MCF 10A (cell line): ENCODE measurements around the gene STXBP5. TPM values are rescaled to one million over a fixed set of nuclear protein-coding genes. Genes with fewer than 3 reads are reported as not detected.

Experiments
- BruUV-seq: library from RNA; stranded (reverse); fragments of 400-500 nt; replicated peaks from 2 replicates; lab custom pipeline; 2021; lab: Mats Ljungman, UMichigan
- CTCF ChIA-PET: fragments of 300-600 bp; sonication (Branson Sonifier 250); formaldehyde crosslinking; extraction: SDS; loops from one replicate; lab custom pipeline; 2021; ENCODE audit warnings: antibody characterized with exemption, inconsistent platforms; lab: Yijun Ruan, JAX
- POLR2A ChIA-PET: fragments of 300-600, 350-650 bp; sonication (Branson Sonifier 250); formaldehyde crosslinking; extraction: SDS; loops from one replicate; lab custom pipeline; 2020; ENCODE audit warnings: antibody characterized with exemption, inconsistent platforms; lab: Yijun Ruan, JAX
- DNase-seq: peaks from one replicate; pipeline ENCODE4 v3.0.0-alpha.2; 2018; ENCODE audit not compliant: unreplicated experiment
- H3K27ac Mint-ChIP-seq: one replicate; pipeline ENCODE4 v1.8.0; 2022; ENCODE audit warnings: mild to moderate bottlenecking, low read depth, mixed read lengths; ENCODE audit not compliant: unreplicated experiment
- H3K27me3 Mint-ChIP-seq: one replicate; pipeline ENCODE4 v1.8.0; 2022; ENCODE audit warnings: mixed read lengths; ENCODE audit not compliant: insufficient read depth, unreplicated experiment
- H3K36me3 Mint-ChIP-seq: one replicate; pipeline ENCODE4 v1.8.0; 2022; ENCODE audit warnings: mild to moderate bottlenecking, moderate library complexity, mixed read lengths; ENCODE audit not compliant: insufficient read depth, unreplicated experiment
- H3K4me1 Mint-ChIP-seq: one replicate; pipeline ENCODE4 v1.8.0; 2022; ENCODE audit warnings: mixed read lengths; ENCODE audit not compliant: insufficient read depth, unreplicated experiment
- H3K4me3 Mint-ChIP-seq: one replicate; pipeline ENCODE4 v1.8.0; 2022; ENCODE audit warnings: mild to moderate bottlenecking, moderate library complexity, mixed read lengths; ENCODE audit not compliant: unreplicated experiment
- H3K9me3 Mint-ChIP-seq: one replicate; pipeline ENCODE4 v1.8.0; 2022; ENCODE audit warnings: mixed read lengths; ENCODE audit not compliant: unreplicated experiment
- CTCF ChIP-seq: fragments of 200-600 bp; IDR thresholded peaks from one replicate; pipeline ENCODE4 v1.8.0; 2022; ENCODE audit warnings: antibody characterized with exemption, mild to moderate bottlenecking; ENCODE audit not compliant: unreplicated experiment
- intact Hi-C: fragments of 100-400 bp; cut with micrococcal nuclease; formaldehyde crosslinking; loops from 2 replicates; pipeline ENCODE4 v1.14.1; 2022
- total RNA-seq: library from RNA; stranded (reverse); gene quantifications from 2 replicates; pipeline ENCODE4 v1.2.3, GENCODE V29; 2022

The STXBP5 gene
- total RNA-seq, 1 experiment from 2014 or later: 38.5 TPM

- peak; percentile 18 for DNase-seq
- no TSS peak for BruUV-seq
- peaks cover 20% of the 10 kb centered on the region for H3K4me1 Mint-ChIP-seq
- H3K4me3 Mint-ChIP-seq: no peak overlapping the region
- H3K27ac Mint-ChIP-seq: no peak overlapping the region
- TF ChIP-seq CTCF: no peak
- H3K9me3 Mint-ChIP-seq: no peaks in the 10 kb centered on the region
- no peaks in the 10 kb centered on the region for H3K27me3 Mint-ChIP-seq
- ChIA-PET POLR2A (no interaction called here), CTCF (no interaction called here)
- intact Hi-C loops: no loop called here
- H3K36me3 Mint-ChIP-seq: no peaks in the 10 kb centered on the region
Measured at GRCh38 chr6:147194652-147195411, 9.4 kb upstream of the STXBP5 start.

GRCh38 chr6:147195510-147195909 is 8.7 kb upstream of the STXBP5 start:
- Mint-ChIP-seq H3K9me3 (no peaks in the 10 kb centered on the region), H3K4me3 (no peak overlapping the region), H3K27me3 (no peaks in the 10 kb centered on the region), H3K36me3 (no peaks in the 10 kb centered on the region), H3K4me1 (peaks cover 20% of the 10 kb centered on the region), H3K27ac (no peak overlapping the region)
- DNase-seq: no peak
- no TSS peak for BruUV-seq
- ChIA-PET POLR2A (no interaction called here), CTCF (no interaction called here)
- TF ChIP-seq CTCF: no peak
- intact Hi-C loops: no loop called here

- Mint-ChIP-seq H3K4me1 (peaks cover 20% of the 10 kb centered on the region), H3K27me3 (no peaks in the 10 kb centered on the region), H3K4me3 (no peak overlapping the region), H3K27ac (no peak overlapping the region), H3K36me3 (no peaks in the 10 kb centered on the region), H3K9me3 (no peaks in the 10 kb centered on the region)
- no peak for TF ChIP-seq CTCF
- no peak for DNase-seq
- intact Hi-C loops: no loop called here
- POLR2A ChIA-PET: interaction anchor here (0.6 kb wide), 1 partner anchor 96 kb away, joined by 3 read pairs; no protein-coding TSS in a partner anchor
- CTCF ChIA-PET: no interaction called here
- BruUV-seq: no TSS peak
Measured at GRCh38 chr6:147195987-147196386, 8.2 kb upstream of the STXBP5 start.

GRCh38 chr6:147200711-147201110 is 3.5 kb upstream of the STXBP5 start:
- Mint-ChIP-seq H3K4me3 (no peak overlapping the region), H3K4me1 (peaks cover 7% of the 10 kb centered on the region), H3K9me3 (no peaks in the 10 kb centered on the region), H3K27me3 (no peaks in the 10 kb centered on the region), H3K36me3 (peaks cover 7% of the 10 kb centered on the region), H3K27ac (no peak overlapping the region)
- ChIA-PET CTCF (interaction anchor here (0.7 kb wide), 1 partner anchor 131 kb away, joined by 3 read pairs; no protein-coding TSS in a partner anchor), POLR2A (no interaction called here)
- TF ChIP-seq CTCF: no peak
- DNase-seq: no peak
- intact Hi-C loops: loop anchor here (5.0 to 10.0 kb wide), 2 partner anchors 48 to 206 kb away; no protein-coding TSS in a partner anchor
- BruUV-seq: no TSS peak
